Forelimb muscle (tissue), 1 donor: ENCODE measurements around the gene ZP1. TPM values are rescaled to one million over a fixed set of nuclear protein-coding genes. Genes with fewer than 3 reads are reported as not detected.

Experiments used
- DNase-seq: peaks from one replicate; pipeline ENCODE4 v3.0.0-alpha.2; 2013; ENCODE audit warnings: low read depth
- polyA plus RNA-seq: library from polyadenylated mRNA; unstranded; fragments of 120-200 nt; gene quantifications from one replicate; pipeline ENCODE4 v1.2.1, GENCODE V29; 2013; ENCODE audit not compliant: insufficient read length

Gene ZP1
- polyA plus RNA-seq, 1 donor: not detected

GRCh38 chr11:60923326-60923725, 56.0 kb downstream of the ZP1 start:
- no peak for DNase-seq

DNA sequence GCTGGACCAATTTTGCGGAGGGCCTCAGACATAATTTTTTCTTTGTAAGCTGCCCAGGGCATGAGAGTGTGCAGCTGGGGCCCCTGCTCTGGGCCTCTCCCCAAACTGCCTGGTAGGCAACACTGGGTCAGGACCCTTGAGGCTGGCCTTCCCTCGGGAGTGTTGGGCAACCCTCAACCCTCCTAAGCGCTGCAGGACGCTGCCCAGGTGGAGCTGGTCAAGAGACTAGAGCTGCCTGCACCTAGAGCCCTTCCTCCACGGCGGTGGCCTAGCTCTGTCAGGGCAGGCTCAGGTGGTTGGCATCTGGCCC, 56.4 kb downstream of the ZP1 start:
- DNase-seq: no peak

- DNase-seq: no peak
Observed at GRCh38 chr11:60924110-60924905, 57.0 kb downstream of the ZP1 start, which contains the start of gene TMEM132A. Gene TMEM132A (plus strand): TSS chr11:60924460. CDS start chr11:60924634, 174 bp downstream.

Other genes starting within 250 kb of the ZP1 start
- 8.0 TPM for gene MS4A8, start 167.9 kb upstream of the ZP1 start, polyA plus RNA-seq
- gene MS4A18, start 142.8 kb upstream of the ZP1 start, polyA plus RNA-seq: not detected
- gene MS4A15, start 110.7 kb upstream of the ZP1 start, polyA plus RNA-seq: not detected
- gene MS4A10, start 82.2 kb upstream of the ZP1 start, polyA plus RNA-seq: 0.08 TPM
- gene CCDC86, start 25.4 kb upstream of the ZP1 start, polyA plus RNA-seq: 18.0 TPM
- 1.4 TPM for gene PTGDR2, start 11.6 kb upstream of the ZP1 start, polyA plus RNA-seq
- gene PRPF19, start 39.0 kb downstream of the ZP1 start, polyA plus RNA-seq: 56.6 TPM
- gene TMEM109, start 46.6 kb downstream of the ZP1 start, polyA plus RNA-seq: 99.9 TPM
- 36.0 TPM for gene TMEM132A, start 56.9 kb downstream of the ZP1 start, polyA plus RNA-seq
- gene SLC15A3, start 84.6 kb downstream of the ZP1 start, polyA plus RNA-seq: 18.2 TPM
- 0.83 TPM for gene CD6, start 104.1 kb downstream of the ZP1 start, polyA plus RNA-seq
- gene CD5, start 234.9 kb downstream of the ZP1 start, polyA plus RNA-seq: 0.13 TPM